ENCODE results near the gene KRT3. TPM values are rescaled to one million over a fixed set of nuclear protein-coding genes. Genes with fewer than 3 reads are reported as not detected.

Gene KRT3
- total RNA-seq, 1 experiment from 2014 or later, result not detected

- no peak for DNase-seq (ENCODE audit: low spot score)
Observed at GRCh38 chr12:52827499-52828090, 31.7 kb upstream of the KRT3 start.

- DNase-seq (ENCODE audit: low spot score), result no peak
Observed at GRCh38 chr12:52826611-52827498, 30.9 kb upstream of the KRT3 start.

GRCh38 chr12:52825961-52826360 is 30.0 kb upstream of the KRT3 start:
- DNase-seq (ENCODE audit: low spot score), result no peak

GRCh38 chr12:52824741-52825410 is 29.0 kb upstream of the KRT3 start:
- no peak for DNase-seq (ENCODE audit: low spot score)

GRCh38 chr12:52823761-52824450 is 28.0 kb upstream of the KRT3 start:
- no peak for DNase-seq (ENCODE audit: low spot score)

- no peak for DNase-seq (ENCODE audit: low spot score)
Observed at GRCh38 chr12:52822771-52823510, 27.0 kb upstream of the KRT3 start.

- DNase-seq (ENCODE audit: low spot score), result no peak
Observed at GRCh38 chr12:52821826-52822660, 26.1 kb upstream of the KRT3 start.

- DNase-seq (ENCODE audit: low spot score), result no peak
Observed at GRCh38 chr12:52821071-52821730, 25.3 kb upstream of the KRT3 start.

GRCh38 chr12:52820521-52820920 is 24.6 kb upstream of the KRT3 start:
- DNase-seq (ENCODE audit: low spot score), result no peak

GRCh38 chr12:52819731-52820510 is 24.0 kb upstream of the KRT3 start:
- no peak for DNase-seq (ENCODE audit: low spot score)

- no peak for DNase-seq (ENCODE audit: low spot score)
Observed at GRCh38 chr12:52818887-52819420, 23.0 kb upstream of the KRT3 start.

GRCh38 chr12:52818388-52818787 is 22.5 kb upstream of the KRT3 start:
- DNase-seq (ENCODE audit: low spot score), result no peak

GRCh38 chr12:52817699-52818238 is 21.9 kb upstream of the KRT3 start:
- DNase-seq (ENCODE audit: low spot score), result no peak

GRCh38 chr12:52817003-52817698 is 21.2 kb upstream of the KRT3 start:
- no peak for DNase-seq (ENCODE audit: low spot score)

GRCh38 chr12:52815676-52816588 is 20.0 kb upstream of the KRT3 start:
- DNase-seq (ENCODE audit: low spot score), result no peak

- no peak for DNase-seq (ENCODE audit: low spot score)
Observed at GRCh38 chr12:52815161-52815560, 19.2 kb upstream of the KRT3 start.

GRCh38 chr12:52814710-52815155 is 18.8 kb upstream of the KRT3 start:
- DNase-seq (ENCODE audit: low spot score), result no peak
